ENCODE data around the gene ARHGAP15.
"Not testable (repeated sequence)": the region's sequence is repeated elsewhere in the genome, so short reads cannot be mapped to it uniquely, and the experiment has no call there.

Gene ARHGAP15

DNA sequence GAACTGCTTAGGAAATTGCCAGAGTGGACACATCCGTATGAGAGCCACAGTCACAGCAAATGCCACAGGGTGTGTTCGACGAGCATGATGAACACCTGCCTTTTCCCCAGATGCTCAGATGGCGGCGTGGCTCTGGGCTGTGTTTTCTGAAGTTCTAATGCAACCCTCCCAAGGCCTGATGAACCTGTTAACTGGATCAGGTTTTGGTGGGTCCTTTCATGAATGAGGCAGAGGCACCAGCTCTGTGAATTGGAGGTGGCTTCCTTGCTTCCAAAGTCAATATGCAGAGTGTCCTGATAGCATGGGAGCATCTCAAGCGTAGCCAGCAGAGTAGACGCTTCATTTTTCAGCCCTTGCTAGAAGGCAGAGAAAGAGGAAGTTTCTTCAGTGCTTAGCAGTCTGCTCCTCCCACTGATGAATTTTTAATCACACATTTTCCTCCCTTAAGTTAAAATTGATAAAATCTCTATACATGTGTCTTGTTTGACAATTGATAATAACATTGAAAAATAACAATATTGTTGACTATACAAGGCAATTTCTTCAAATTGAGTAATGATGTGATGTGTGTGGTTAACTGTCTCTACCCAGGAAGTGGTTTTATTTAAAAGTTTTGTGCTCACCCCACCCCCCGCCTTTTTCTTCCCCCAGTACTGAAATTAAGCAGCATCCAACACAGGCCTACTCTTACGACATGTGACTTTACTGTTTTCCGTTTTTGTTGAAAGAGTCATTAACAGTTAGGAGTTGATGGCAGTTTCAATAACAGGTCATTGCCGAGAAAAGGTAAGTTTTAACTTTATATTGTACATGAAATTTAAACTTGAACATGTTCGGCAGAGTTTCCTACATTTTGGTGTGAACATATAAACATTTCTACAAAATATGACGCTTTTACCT, at the start of gene ARHGAP15:
TSS of gene ARHGAP15 (plus strand) at position 739 of the 900 bp plus-strand sequence.
- no peak for DNase-seq

GRCh38 chr2:143081616-143082015, 47.6 kb upstream of the ARHGAP15 start:
- DNase-seq = no peak

DNA sequence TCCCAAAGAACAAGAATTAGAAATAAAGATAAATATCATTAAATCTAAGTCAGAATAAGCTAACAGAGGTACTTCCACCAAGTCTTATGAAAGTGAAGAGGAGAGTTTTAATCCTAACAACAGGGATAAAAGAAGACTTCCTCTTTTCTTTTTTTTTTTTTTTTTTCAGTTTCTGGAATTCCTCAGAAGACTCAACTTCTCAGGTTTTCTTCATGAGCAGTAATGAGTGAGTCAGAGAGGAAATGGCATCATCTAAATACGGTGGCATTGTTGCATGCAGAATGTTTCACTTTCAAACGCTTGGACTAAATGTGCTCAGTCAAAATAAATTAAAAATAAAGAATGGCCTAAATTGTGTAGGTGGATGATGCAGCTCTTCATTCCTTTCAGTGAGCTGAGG, 45.6 kb upstream of the ARHGAP15 start:
- no peak for DNase-seq

DNA sequence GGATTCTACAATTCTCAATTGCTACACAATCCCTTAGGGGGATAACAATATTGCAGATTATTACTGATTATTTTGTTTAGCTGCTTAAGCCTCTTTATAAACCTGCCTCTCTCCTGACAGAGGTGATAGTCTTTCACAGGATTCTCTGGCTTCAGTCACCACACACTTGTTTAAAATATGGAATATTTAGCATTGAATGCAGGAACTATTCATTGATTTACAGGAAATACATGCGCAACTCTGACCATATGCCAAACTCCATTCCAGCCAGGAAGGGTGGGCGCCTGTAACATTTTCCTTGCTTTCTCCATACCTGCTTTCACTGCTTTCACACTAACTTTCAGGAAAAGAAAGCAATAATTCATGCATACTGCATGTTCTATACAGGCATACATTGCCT, 44.8 kb upstream of the ARHGAP15 start:
- no peak for DNase-seq

DNA sequence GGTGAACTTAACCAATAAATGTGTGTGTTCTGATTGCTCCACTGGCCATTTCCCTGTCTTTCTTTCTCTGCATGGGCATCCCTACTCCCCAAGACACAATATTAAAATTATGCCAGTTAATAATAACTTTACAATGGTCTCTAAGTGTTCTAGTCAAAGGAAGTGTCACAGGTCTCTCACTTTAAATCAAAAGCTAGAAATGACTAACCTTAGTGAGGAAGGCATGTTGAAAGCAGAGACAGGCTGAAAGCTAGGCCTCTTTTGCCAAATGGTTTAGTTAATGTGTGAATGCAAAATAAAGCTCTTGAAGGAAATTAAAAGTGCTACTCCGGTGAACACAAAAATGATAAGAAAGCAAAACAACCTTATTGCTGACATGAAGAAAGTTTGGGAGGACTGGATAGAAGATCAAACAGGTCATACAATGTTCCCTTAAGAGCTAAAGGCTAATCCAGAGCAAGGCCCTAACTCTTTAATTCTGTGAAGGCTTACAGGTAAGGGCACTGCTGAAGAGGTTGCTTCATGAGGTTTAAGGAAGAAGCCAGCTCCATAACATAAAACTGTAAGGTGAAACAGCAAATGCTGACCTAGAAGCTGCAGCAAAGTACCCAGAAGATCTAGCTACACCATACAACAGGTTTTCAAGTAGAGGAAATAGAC, 44.0 kb upstream of the ARHGAP15 start:
- no peak for DNase-seq

GRCh38 chr2:143087033-143087432, 42.2 kb upstream of the ARHGAP15 start:
- no peak for DNase-seq

DNA sequence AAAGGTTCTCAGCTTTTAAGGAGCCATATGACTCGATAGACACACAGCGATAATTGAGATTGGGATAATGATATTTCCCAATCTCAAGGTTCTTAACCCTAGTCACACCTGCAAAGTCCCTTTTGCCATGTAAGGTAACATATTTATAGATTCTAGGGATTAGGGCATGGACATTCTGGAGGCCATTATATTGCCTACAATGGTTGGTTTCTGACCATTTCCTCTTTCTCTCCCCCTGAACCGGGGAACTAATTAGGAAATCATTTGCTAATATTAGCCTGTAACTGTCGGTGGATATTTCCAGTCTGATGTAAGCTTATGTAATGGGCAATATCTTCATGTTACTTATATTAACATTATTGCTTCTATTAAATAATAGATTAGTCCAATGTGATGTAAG, 40.8 kb upstream of the ARHGAP15 start:
- DNase-seq = no peak

DNA sequence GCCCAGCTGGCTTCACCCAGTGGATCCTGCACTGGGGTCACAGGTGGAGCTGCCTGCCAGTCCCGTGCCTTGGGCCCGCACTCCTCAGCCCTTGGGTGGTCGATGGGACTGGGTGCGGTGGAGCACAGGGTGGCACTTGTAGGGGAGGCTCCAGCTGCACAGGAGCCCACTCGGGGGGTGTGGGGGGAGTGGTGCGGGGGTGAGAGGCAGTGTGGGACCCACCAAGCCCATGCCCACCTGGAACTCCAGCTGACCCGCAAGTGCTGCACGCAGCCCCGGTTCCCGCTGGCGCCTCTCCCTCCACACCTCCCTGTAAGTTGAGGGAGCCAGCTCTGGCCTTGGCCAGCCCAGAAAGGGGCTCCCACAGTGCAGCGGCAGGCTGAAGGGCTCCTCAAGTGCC, 39.7 kb upstream of the ARHGAP15 start:
- DNase-seq = not testable (repeated sequence)

GRCh38 chr2:143110758-143111428, 18.3 kb upstream of the ARHGAP15 start:
- peak; percentile 64 to 80 for DNase-seq

- no peak for DNase-seq
Observed at GRCh38 chr2:143117225-143117624, 12.0 kb upstream of the ARHGAP15 start.

DNA sequence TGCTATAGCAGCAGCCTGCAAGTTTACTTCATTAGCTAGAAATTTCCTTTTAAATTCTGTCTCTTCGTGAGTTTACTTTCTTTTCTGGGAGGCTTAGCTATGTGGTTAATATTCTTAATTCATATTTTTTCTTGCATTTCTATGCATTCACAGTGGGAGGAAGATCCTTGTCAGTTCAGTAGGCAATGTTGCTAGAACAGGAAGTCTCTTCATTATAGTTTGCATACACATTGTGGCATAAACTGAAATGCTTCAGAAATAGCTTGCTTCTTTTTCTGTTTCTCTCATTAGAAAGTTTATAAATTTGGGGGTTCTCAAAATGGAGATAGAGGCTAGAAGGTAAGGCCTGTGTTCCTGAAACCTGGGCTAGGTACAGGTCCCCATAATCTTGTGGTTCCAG, 8.1 kb upstream of the ARHGAP15 start:
- DNase-seq = no peak

DNA sequence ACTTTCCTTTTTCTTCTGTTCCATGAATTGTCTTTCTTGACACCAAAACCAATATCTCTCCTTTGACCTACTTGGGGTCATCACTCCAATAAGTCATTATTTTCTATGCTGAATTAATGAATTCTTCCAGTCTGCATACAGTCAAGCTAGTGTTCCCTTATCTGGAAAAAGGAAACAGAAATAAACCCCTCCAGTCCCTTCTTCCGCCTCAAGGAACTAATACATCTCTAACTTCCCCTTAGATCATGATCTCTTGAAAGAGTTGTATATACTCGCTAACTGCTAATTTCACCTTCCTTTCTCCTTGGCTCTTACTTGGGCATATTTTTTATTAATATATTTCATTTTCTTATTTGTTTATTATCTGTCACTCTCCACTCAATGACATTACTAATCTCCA, 7.3 kb upstream of the ARHGAP15 start:
- no peak for DNase-seq

- peak in 1 of 2 experiments; percentile 7 for DNase-seq
Observed at GRCh38 chr2:143123911-143124310, 5.3 kb upstream of the ARHGAP15 start.

DNA sequence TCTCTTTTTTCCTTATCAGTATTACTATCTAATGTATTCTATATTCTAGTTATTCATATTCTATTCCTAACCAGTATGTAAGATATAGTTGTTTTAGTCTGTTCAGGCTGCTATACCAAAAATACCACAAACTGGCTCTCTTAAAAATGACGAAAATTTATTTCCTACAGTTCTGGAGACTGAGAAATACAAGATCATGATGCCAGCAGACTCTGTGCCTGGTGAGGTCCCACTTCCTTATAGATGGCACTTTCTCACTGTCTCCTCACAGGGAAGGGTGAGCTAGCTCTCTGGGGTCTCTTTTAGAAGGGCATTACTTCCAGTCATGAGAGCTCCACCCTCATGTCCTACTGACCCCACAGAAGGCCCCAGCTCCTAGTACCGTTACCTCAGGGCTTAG, 4.8 kb upstream of the ARHGAP15 start:
- no peak for DNase-seq

- DNase-seq = no peak
Observed at GRCh38 chr2:143125717-143126116, 3.5 kb upstream of the ARHGAP15 start.

- DNase-seq = no peak
Observed at GRCh38 chr2:143132355-143132754, 3.1 kb downstream of the ARHGAP15 start.

DNA sequence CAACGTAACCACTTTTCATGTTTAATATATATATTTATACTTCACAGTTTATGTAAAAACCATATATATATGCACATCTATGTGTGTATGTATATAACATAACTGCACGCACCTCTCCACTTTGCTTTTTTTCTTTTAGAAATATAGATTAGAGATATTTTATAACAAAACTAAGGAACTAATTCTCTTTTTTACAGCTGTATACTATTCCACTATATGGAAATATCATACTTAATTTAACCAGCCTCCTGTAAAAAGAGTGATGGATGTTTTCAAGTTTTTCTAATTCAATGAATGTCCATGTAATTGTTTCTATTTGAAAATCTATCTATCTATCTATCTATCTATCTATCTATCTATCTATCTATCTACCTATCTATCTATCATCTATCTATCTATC, 4.6 kb downstream of the ARHGAP15 start:
- no peak for DNase-seq

GRCh38 chr2:143138292-143138691, 9.1 kb downstream of the ARHGAP15 start:
- DNase-seq = no peak

GRCh38 chr2:143139835-143140393, 10.7 kb downstream of the ARHGAP15 start:
- no peak for DNase-seq

DNA sequence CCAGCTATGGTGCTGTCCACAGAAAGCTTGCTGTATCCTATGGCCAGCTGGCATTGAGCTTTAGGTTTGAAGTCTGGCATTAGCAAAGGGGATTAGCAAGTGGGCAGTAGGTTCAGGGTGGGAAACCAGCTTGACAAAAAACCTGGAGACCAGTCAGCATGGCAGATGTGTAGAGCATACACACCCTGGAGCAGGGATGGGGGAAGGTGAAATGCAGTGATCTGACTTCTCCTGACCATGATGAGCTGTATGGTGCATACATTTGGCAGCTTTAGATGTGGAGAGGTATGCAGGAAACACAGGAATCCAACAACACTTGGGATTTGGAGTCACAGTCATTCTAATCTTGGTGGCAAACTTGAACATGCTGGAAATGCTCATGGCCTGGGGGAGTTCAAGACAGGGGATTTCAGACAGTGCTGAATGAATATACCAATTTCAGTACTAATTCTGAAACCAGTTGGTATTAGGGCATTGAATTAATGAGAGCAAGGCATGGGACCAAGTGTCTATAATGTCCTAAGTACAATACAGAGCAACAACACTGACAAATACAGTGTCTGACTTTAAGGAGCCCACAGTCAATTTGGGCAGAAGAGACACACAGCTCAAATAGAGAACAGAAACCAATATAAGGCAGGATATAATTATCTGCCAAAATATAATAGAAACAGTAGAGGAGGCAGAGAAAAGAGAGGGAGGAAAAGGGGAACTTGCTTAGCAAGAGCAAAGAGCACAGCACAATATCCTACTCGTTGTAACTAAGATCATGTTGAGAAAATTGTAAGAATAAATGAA, 11.8 kb downstream of the ARHGAP15 start:
- peak; percentile 6 to 56 for DNase-seq

DNA sequence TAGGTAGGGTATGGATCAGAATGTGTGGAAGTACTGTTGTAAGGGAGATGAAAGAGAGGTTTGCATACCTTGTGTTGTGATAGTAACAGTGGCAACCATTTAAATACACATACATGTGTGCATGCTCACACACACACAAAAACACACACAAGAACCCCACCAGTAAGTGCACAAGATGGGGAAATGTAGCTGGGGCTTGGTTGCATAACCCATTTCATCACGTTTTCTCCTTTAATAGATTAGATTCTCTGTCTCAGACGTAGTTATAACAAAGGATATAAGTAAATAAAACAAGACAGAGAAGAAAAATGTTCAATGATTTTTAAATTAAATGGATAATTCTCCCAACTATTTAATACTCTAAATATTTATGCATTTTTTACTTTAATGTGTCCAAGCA, 13.4 kb downstream of the ARHGAP15 start:
- no peak for DNase-seq

- DNase-seq = no peak
Observed at GRCh38 chr2:143144813-143145455, 15.7 kb downstream of the ARHGAP15 start.
